HG02885 (cell line): ENCODE results near the gene CYP39A1.

Experiments used
- ATAC-seq: cut with Tn5 transposase; IDR thresholded peaks from one replicate; pipeline ENCODE4 v1.9.1; 2021; ENCODE audit warnings: mild to moderate bottlenecking; ENCODE audit not compliant: unreplicated experiment, poor library complexity

CYP39A1 gene

GRCh38 chr6:46598215-46598614 is 54.4 kb downstream of the CYP39A1 start:
- ATAC-seq, result no peak

- ATAC-seq, result no peak
These were observed 59.9 kb downstream of the CYP39A1 start for GRCh38 chr6:46592740-46593139.

DNA sequence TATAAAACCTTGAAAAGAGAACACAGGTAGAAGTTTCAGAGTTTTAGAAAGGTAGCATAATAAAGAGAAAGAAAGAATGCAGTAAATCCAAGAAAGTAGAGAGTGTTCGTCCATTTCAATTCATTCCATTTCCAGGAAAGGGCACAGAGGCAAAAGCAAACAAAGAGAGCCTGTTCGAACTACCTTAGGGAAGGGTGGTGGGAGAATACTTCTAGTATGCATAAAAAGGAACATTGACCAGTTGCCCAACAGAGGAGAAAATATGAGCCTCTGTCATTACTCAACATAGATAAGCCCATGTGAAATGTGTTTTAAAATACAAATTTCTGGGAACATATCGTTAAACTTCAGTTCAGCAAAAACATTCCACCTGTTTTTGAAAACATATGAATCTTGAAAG is 60.6 kb downstream of the CYP39A1 start:
- ATAC-seq, result no peak

DNA sequence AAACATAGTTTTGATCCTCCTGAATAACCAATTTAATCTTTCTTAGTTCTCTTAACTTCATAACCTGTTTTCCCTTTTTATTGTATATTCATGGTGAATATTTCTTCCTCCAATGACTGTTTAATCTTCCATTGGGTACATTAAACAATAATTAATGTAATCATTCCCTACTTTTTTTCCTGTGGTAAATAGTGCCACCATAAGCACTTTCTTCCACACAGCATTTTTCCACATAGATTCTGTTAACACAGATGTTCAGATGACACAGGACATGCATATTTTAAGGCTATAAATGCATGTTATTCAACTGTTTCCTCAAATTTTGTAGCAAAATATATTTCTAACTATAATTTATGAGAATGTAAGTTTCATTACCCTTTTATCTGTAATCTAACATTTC is 61.9 kb downstream of the CYP39A1 start:
- no peak for ATAC-seq

DNA sequence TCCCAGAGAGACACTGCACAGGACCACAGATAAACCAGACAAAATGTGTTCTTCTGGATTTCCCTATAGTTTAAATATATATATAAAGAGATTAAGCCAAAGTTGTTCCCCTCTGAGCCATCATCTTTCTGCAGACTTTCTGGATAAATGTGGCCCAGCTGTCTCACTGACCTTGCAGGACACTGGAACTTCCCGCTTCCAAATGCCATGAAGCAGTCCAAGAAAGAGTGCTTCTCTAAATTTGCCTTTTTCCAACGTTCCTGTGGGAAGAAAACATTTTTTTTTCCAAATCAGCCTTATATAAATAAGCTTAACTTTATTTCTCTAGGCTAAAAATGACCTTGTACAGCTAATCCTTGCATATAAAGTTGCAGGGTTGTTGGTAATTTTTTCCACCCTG is 65.7 kb downstream of the CYP39A1 start:
- no peak for ATAC-seq

DNA sequence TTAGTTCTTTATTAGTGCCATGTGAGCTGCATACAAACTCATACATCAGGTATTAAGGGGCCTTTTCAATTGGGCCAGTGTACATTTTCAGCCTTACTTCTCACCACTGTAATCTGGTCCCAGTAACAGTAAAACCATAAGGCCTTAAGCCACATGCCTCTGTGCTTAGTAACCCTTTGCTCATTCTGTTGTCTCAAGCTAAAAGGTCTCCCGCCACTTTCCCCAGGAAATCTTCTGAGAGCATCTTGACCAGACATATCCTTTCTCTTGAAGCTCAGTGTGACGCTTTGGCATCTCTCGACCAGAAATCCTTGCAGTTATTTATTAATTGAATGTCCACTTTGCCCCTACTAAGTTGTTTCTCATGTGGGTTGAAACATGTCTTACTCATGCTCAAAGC is 68.0 kb downstream of the CYP39A1 start:
- no peak for ATAC-seq

DNA sequence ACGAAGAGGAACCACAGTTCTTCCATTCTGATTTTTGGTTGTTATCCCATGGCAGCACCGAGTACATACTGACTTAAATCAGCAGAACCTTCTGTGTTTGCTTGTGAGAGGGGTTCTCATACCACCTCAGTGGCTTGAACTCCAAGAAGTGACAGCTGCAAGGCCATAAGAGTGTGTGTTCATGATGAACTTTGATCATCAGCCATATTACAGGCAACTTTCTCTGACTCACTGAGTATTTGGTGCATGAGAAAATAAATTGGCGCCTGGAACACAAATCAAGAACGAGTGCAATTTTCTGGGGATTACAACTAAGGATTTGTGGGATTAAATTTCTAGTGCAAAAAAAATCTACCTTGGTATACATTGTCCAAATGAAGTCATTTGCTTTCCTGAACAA is 68.9 kb downstream of the CYP39A1 start:
- ATAC-seq, result no peak

- no peak for ATAC-seq
These were observed 69.5 kb downstream of the CYP39A1 start for GRCh38 chr6:46583081-46583480.

DNA sequence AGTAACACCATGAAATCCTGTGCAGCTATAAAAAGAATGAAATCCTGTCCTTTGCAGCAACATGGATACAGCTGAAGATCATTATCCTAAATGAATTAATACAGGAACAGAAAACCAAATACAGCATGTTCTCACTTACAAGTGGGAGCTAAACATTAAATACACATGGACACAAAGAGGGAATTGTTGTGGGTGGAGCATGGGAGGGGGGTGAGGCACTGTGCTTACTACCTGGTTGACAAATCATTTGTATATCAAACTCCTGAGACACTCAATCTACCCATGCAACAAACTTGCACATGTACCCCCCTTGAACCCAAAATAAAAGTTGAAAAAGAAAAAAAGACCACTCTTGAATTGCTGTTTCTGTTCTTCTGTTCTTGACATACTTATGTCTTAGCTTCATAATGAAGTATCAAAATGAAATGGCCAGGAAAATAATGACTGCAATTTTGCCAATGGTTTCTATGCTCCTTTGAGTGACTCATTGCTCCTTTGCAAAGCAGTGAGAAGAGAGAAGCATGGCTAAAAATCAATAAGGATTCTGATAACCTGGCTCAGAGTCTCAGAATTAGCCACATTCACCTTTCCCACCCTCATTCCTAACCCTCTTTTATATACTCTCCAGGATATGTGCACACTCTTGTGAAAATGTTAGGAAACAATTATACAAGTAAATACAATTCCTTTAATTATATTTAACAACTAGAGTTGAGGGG is 71.0 kb downstream of the CYP39A1 start:
- no peak for ATAC-seq

GRCh38 chr6:46575530-46575929 is 77.1 kb downstream of the CYP39A1 start:
- ATAC-seq, result no peak

DNA sequence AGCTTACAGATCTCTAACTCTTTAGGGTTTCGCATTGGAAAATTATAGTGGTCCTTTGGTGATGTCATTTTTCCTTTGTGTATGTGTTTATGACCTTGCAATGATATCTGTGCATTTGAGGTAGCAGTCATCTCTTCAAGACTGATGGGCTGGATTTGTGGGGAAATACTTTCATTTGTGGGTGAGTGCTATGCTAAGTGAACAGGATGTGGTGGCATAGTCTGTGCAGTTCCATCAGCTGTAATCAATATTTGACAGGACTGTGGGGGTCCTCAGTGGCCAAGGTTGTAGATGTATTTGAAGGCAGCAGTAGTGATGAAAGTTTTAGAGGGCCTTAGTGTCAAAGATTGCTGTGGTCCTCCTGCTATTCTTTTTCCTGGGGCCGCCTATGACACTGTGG is 79.5 kb downstream of the CYP39A1 start:
- ATAC-seq, result no peak

DNA sequence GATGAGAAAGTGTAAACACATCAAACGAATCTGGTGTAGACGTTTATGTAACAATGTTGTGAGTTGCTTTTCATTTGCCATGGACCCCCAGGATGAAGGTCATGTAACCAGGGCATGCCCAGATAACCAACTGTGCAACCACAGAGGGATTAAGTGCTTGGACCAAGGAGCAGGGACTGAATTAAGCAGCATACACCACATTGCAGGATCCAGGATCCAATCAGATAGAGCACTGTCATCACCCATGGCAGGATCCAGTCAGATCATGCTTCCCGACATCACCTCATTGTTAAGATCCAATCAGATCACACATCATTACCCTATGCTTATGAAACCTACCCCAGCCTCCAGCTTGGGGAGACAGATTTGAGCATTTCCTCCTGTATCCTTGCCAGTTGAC is 87.1 kb downstream of the CYP39A1 start:
- ATAC-seq, result no peak

DNA sequence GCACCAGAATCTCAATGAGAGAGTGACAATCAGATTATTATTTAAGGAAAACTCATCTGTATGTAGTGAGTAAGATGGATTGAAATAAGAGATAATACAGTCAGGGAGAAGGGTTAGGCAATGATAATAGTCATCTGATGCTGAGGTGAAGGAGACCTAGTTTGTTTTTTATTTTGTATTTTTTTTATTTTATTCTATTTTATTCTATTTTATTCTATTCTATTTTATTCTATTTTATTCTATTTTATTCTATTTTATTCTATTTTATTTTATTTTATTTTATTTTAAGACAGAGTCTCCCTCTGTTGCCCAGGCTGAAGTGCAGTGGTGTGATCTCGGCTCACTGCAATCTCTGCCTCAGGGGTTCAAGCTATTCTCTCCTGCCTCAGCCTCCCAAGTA is 88.7 kb downstream of the CYP39A1 start:
- no peak for ATAC-seq

DNA sequence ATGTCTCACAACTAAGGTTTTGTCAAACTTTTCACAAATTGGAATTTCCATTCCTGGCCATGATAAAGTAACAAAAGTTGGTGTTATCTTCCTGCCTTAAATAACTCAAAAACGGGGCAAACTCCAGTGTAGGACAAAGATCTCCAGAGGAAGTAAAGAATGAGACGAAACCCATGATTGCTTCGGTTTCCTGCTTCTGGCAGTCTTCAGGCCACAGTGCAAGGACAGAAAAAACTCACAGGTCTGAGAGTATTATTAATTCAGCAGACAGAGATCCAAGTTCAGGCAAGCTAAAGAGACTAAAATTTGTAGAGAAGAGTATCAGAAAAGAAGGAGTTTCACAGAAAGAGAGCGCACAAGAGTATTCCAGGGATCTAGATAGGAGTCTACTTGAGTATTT is 96.6 kb downstream of the CYP39A1 start:
- no peak for ATAC-seq

- ATAC-seq, result no peak
These were observed 97.5 kb downstream of the CYP39A1 start for GRCh38 chr6:46555129-46555528.

DNA sequence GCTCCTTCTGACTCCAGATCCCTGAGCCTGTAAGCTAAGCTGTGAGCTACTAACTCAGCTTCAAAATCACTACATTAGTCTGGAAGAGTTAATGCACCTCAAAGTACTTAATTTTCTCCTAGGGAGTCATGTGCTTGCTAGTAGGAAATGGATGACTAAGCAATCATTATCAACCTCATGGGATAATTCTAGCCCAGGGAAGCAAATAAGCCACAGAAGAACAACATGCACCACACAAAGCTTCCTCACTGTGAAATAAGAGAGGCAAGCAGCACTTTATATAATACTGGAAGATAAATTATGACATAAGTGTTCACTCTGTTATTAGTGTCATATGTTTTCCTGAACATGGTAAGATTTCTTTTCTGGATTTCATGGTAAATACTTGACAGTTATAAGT is 103.5 kb downstream of the CYP39A1 start:
- no peak for ATAC-seq

DNA sequence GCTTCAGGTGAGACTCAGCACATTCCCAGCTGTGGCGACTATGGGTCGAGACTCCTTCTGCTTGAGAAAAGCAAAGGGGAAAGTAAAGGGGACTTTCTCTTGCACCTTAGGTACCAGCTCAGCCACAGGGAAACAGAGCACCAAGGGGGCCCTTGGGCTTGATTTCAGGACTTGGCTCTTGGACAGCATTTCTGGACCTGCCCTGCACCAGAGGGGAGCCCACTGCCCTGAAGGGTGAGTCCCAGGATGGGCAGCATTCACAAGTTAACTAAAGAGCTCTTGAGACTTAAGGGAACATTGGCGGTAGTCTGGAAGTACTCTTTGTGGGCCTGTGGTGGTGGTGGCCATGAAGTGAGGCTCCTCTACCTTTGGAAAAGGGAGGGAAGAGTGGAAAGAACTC is 111.1 kb downstream of the CYP39A1 start:
- ATAC-seq, result no peak

DNA sequence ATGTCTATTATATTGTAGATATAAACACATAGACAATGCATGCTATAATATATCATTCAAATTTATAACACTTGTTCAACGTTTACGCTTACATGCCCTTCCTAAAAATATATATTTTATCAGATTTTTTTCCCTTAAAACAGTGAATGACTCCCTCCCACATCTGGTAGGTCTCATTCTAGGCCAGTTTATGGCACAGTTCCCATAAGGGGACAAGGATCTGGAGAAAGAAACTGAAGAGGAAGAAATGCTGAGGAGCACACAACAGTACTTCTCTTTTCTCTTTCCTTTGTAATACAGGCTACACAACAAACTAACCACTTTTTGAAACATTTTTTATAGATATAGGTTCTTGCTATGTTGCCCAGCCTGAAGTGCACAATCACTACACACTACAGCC is 112.8 kb downstream of the CYP39A1 start:
- ATAC-seq, result no peak

DNA sequence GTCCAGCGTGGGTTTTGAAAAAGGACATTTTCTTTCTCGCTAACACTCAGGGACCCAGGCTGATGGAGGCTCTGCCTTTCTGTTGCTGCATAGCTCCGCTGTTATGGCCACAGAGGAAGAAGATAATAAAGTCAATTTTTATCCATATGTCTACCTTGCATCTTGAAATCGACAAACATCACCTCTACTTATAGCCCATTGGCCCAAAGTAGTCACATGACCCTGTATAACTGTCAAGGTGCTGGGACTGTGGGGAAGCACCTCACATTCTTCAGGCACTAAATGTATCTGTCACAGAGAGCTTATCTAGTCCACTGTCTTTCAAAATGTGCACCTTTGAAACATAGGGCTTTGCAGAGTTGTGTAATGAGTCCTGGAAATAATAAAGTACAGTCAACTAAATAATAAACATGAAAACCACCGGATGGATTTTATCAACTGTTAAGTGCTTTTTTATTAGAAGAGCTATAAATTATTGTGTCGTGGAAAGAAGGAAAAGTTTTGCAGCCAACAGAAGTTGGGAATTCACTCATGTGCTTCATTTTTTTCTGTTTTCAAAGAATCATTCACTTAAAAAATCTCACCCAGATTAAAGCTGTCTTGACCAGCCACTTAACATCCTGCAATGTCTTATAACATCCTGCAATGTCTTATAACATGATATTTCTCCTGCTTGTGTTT is 113.7 kb downstream of the CYP39A1 start:
- ATAC-seq, result no peak

- ATAC-seq, result no peak
These were observed 121.7 kb downstream of the CYP39A1 start for GRCh38 chr6:46530896-46531295.

- no peak for ATAC-seq
These were observed 123.5 kb downstream of the CYP39A1 start for GRCh38 chr6:46528961-46529750.
